ENCODE measurements around the gene CCDC40.

Gene CCDC40

GRCh38 chr17:80116276-80116920 is 80.0 kb downstream of the CCDC40 start:
- TF ChIP-seq CTCF (IDR thresholded peaks at IDR 0.05; ENCODE audit: low read depth, low read length): no peak
- DNase-seq (ENCODE audit: extremely low read depth, low read depth): no peak

GRCh38 chr17:80116921-80117380 is 80.5 kb downstream of the CCDC40 start:
- DNase-seq (ENCODE audit: extremely low read depth, low read depth): no peak
- no peak for TF ChIP-seq CTCF (IDR thresholded peaks at IDR 0.05; ENCODE audit: low read depth, low read length)

GRCh38 chr17:80117491-80118401 is 81.3 kb downstream of the CCDC40 start:
- DNase-seq (ENCODE audit: extremely low read depth, low read depth): no peak
- no peak for TF ChIP-seq CTCF (IDR thresholded peaks at IDR 0.05; ENCODE audit: low read depth, low read length)

GRCh38 chr17:80118601-80119270 is 82.3 kb downstream of the CCDC40 start:
- no peak for TF ChIP-seq CTCF (IDR thresholded peaks at IDR 0.05; ENCODE audit: low read depth, low read length)
- DNase-seq (ENCODE audit: extremely low read depth, low read depth): no peak

- no peak for DNase-seq (ENCODE audit: extremely low read depth, low read depth)
- TF ChIP-seq CTCF (IDR thresholded peaks at IDR 0.05; ENCODE audit: low read depth, low read length): no peak
These were observed 82.9 kb downstream of the CCDC40 start for GRCh38 chr17:80119271-80119791.

GRCh38 chr17:80119839-80120238 is 83.4 kb downstream of the CCDC40 start:
- TF ChIP-seq CTCF (IDR thresholded peaks at IDR 0.05; ENCODE audit: low read depth, low read length): no peak
- no peak for DNase-seq (ENCODE audit: extremely low read depth, low read depth)
